K562 treated with DMSO at 1 percent for 4 hours (cell line): ENCODE results near the gene TAF5. TPM values are rescaled to one million over a fixed set of nuclear protein-coding genes. Genes with fewer than 3 reads are reported as not detected.

Experiments
- total RNA-seq: library from RNA; unstranded; fragments of 300-600 nt; gene quantifications from 2 replicates; pipeline ENCODE4 v1.2.3, GENCODE V29; 2022; ENCODE audit not compliant: insufficient read depth

Gene TAF5
- 5.4 and 7.2 TPM in 2 replicates for total RNA-seq

DNA sequence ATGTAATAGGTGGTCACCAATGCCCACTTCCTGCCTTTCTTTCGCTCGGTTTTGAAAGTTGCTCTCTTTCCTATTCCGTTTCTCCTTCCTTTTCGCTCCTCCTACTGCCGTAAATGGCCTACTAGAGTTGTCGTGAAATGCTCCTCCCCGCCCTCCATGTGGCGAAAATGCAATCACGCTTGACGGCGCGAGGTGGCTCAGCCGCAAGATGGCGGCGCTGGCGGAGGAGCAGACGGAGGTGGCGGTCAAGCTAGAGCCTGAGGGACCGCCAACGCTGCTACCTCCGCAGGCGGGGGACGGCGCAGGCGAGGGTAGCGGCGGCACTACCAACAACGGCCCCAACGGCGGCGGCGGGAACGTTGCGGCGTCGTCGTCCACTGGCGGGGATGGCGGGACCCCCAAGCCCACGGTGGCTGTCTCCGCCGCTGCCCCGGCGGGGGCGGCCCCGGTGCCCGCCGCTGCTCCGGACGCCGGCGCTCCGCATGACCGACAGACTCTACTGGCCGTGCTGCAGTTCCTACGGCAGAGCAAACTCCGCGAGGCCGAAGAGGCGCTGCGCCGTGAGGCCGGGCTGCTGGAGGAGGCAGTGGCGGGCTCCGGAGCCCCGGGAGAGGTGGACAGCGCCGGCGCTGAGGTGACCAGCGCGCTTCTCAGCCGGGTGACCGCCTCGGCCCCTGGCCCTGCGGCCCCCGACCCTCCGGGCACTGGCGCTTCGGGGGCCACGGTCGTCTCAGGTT, at the start of gene TAF5:
Gene TAF5, plus strand, starts transcription at position 195 of the 737 bp plus-strand sequence. Its CDS starts 14 bp downstream, at position 209.

GRCh38 chr10:103350517-103351260, 17.1 kb upstream of the TAF5 start, which contains the start of gene PCGF6:
Gene PCGF6, minus strand, starts transcription at chr10:103351140. Its CDS starts 74 bp downstream, at chr10:103351066.

GRCh38 chr10:103396067-103396788, 28.5 kb downstream of the TAF5 start, which contains the start of the genes ATP5MK and PDCD11:
Gene ATP5MK, minus strand, starts transcription at chr10:103396475. Its CDS starts 4,018 bp downstream, at chr10:103392457.
Gene PDCD11, plus strand, starts transcription at chr10:103396626. Its CDS starts 1,801 bp downstream, at chr10:103398427.

Other genes with a start within 250 kb of the TAF5 start
- gene NT5C2, start 174.7 kb upstream of the TAF5 start, total RNA-seq, result 31.7 and 34.2 TPM in 2 replicates
- not detected in 2 replicates for gene RPEL1, start 122.1 kb upstream of the TAF5 start, total RNA-seq
- not detected in 2 replicates for gene INA, start 90.8 kb upstream of the TAF5 start, total RNA-seq
- 9.5 and 10.3 TPM in 2 replicates for gene PCGF6, start 16.8 kb upstream of the TAF5 start, total RNA-seq
- gene ATP5MK, start 28.5 kb downstream of the TAF5 start, total RNA-seq, result 562 and 576 TPM in 2 replicates
- 14.8 and 19.6 TPM in 2 replicates for gene PDCD11, start 28.6 kb downstream of the TAF5 start, total RNA-seq
- 4.0 and 4.1 TPM in 2 replicates for gene CALHM2, start 84.4 kb downstream of the TAF5 start, total RNA-seq
- gene CALHM1, start 90.9 kb downstream of the TAF5 start, total RNA-seq, result not detected in 2 replicates
- not detected in 2 replicates for gene CALHM3, start 111.3 kb downstream of the TAF5 start, total RNA-seq
- not detected in 2 replicates for gene NEURL1, start 125.7 kb downstream of the TAF5 start, total RNA-seq